ENCODE data around the gene SRSF9. TPM values are rescaled to one million over a fixed set of nuclear protein-coding genes. Genes with fewer than 3 reads are reported as not detected.
"Not testable (repeated sequence)": the region's sequence is repeated elsewhere in the genome, so short reads cannot be mapped to it uniquely, and the experiment has no call there.

The SRSF9 gene
- total RNA-seq, 1 donor from 2014 or later: 151 TPM

- H3K9me3 Mint-ChIP-seq (ENCODE audit: unreplicated experiment): no peaks in the 10 kb centered on the region
- H3K4me1 Mint-ChIP-seq (ENCODE audit: unreplicated experiment): peaks cover 8% of the 10 kb centered on the region
- peaks cover 6% of the 10 kb centered on the region for H3K36me3 Mint-ChIP-seq (ENCODE audit: unreplicated experiment)
- no peak overlapping the region for H3K27ac Mint-ChIP-seq (ENCODE audit: unreplicated experiment)
- TF ChIP-seq CTCF (IDR thresholded peaks at IDR 0.05): no peak
- H3K27me3 Mint-ChIP-seq (ENCODE audit: unreplicated experiment): no peaks in the 10 kb centered on the region
- no peak for DNase-seq (ENCODE audit: extremely low spot score, unreplicated experiment)
- no peak overlapping the region for H3K4me3 Mint-ChIP-seq (ENCODE audit: unreplicated experiment)
Measured at GRCh38 chr12:120490325-120490724, 20.8 kb upstream of the SRSF9 start.

GRCh38 chr12:120489018-120489417 is 19.5 kb upstream of the SRSF9 start:
- no peaks in the 10 kb centered on the region for H3K4me1 Mint-ChIP-seq (ENCODE audit: unreplicated experiment)
- no peaks in the 10 kb centered on the region for H3K27me3 Mint-ChIP-seq (ENCODE audit: unreplicated experiment)
- DNase-seq (ENCODE audit: extremely low spot score, unreplicated experiment): no peak
- H3K4me3 Mint-ChIP-seq (ENCODE audit: unreplicated experiment): no peak overlapping the region
- TF ChIP-seq CTCF (IDR thresholded peaks at IDR 0.05): no peak
- no peak overlapping the region for H3K27ac Mint-ChIP-seq (ENCODE audit: unreplicated experiment)
- H3K36me3 Mint-ChIP-seq (ENCODE audit: unreplicated experiment): peaks cover 6% of the 10 kb centered on the region
- no peaks in the 10 kb centered on the region for H3K9me3 Mint-ChIP-seq (ENCODE audit: unreplicated experiment)

GRCh38 chr12:120488057-120488640 is 18.6 kb upstream of the SRSF9 start:
- Mint-ChIP-seq H3K4me3 (ENCODE audit: unreplicated experiment) (no peak overlapping the region), H3K4me1 (ENCODE audit: unreplicated experiment) (no peaks in the 10 kb centered on the region), H3K36me3 (ENCODE audit: unreplicated experiment) (peaks cover 9% of the 10 kb centered on the region), H3K9me3 (ENCODE audit: unreplicated experiment) (no peaks in the 10 kb centered on the region), H3K27ac (ENCODE audit: unreplicated experiment) (no peak overlapping the region), H3K27me3 (ENCODE audit: unreplicated experiment) (no peaks in the 10 kb centered on the region)
- no peak for TF ChIP-seq CTCF (IDR thresholded peaks at IDR 0.05)
- no peak for DNase-seq (ENCODE audit: extremely low spot score, unreplicated experiment)

GRCh38 chr12:120487552-120487951 is 18.0 kb upstream of the SRSF9 start:
- not testable (repeated sequence) for H3K4me1 Mint-ChIP-seq (ENCODE audit: unreplicated experiment); H3K27me3 Mint-ChIP-seq (ENCODE audit: unreplicated experiment); H3K4me3 Mint-ChIP-seq (ENCODE audit: unreplicated experiment); H3K36me3 Mint-ChIP-seq (ENCODE audit: unreplicated experiment); H3K27ac Mint-ChIP-seq (ENCODE audit: unreplicated experiment); DNase-seq (ENCODE audit: extremely low spot score, unreplicated experiment); H3K9me3 Mint-ChIP-seq (ENCODE audit: unreplicated experiment)

GRCh38 chr12:120485961-120486881 is 16.7 kb upstream of the SRSF9 start:
- no peaks in the 10 kb centered on the region for H3K27me3 Mint-ChIP-seq (ENCODE audit: unreplicated experiment)
- no peak for DNase-seq (ENCODE audit: extremely low spot score, unreplicated experiment)
- H3K27ac Mint-ChIP-seq (ENCODE audit: unreplicated experiment): no peak overlapping the region
- H3K36me3 Mint-ChIP-seq (ENCODE audit: unreplicated experiment): peaks cover 11% of the 10 kb centered on the region
- no peak for TF ChIP-seq CTCF (IDR thresholded peaks at IDR 0.05)
- no peaks in the 10 kb centered on the region for H3K4me1 Mint-ChIP-seq (ENCODE audit: unreplicated experiment)
- H3K9me3 Mint-ChIP-seq (ENCODE audit: unreplicated experiment): no peaks in the 10 kb centered on the region
- no peak overlapping the region for H3K4me3 Mint-ChIP-seq (ENCODE audit: unreplicated experiment)
